ENCODE data around the gene ATRIP.

GRCh38 chr3:48406443-48407431 is 39.8 kb upstream of the ATRIP start:
- TF ChIP-seq CTCF (IDR thresholded peaks at IDR 0.05) (no peak), POLR2A (IDR thresholded peaks at IDR 0.05) (no peak)
